WTC11 (cell line): Measurements from ENCODE around the gene UBXN10. TPM values are rescaled to one million over a fixed set of nuclear protein-coding genes. Genes with fewer than 3 reads are reported as not detected.

Source experiments
- ATAC-seq: fragments of 200-7000 bp; cut with Tn5 transposase; 2 replicates; pipeline ENCODE4 v1.10.0; 2021; ENCODE audit warnings: mild to moderate bottlenecking, moderate library complexity
- CTCF ChIA-PET: fragments of 300-600 bp; sonication (Branson Sonifier 250); formaldehyde crosslinking; loops from one replicate; lab custom pipeline; 2021; ENCODE audit warnings: antibody characterized with exemption; lab: Charles Lee
- POLR2A ChIA-PET: fragments of 350-600 bp; sonication (Branson Sonifier 250); formaldehyde crosslinking; loops from one replicate; lab custom pipeline; 2021; ENCODE audit warnings: antibody characterized with exemption; lab: Charles Lee
- DNase-seq: peaks from one replicate; pipeline ENCODE4 v3.0.0; 2021; ENCODE audit warnings: low spot score
- H3K27ac Mint-ChIP-seq: 2 replicates; pipeline ENCODE4 v1.8.0; 2021; ENCODE audit warnings: mixed read lengths
- H3K27me3 Mint-ChIP-seq: 2 replicates; pipeline ENCODE4 v1.8.0; 2021; ENCODE audit warnings: low read depth, mild to moderate bottlenecking, moderate library complexity, mixed read lengths
- H3K36me3 Mint-ChIP-seq: 2 replicates; pipeline ENCODE4 v1.8.0; 2021; ENCODE audit warnings: mixed read lengths
- H3K4me1 Mint-ChIP-seq: 2 replicates; pipeline ENCODE4 v1.8.0; 2022; ENCODE audit warnings: mixed read lengths
- H3K4me3 Mint-ChIP-seq: 2 replicates; pipeline ENCODE4 v1.8.0; 2021; ENCODE audit warnings: mild to moderate bottlenecking, moderate library complexity, mixed read lengths
- H3K9me3 Mint-ChIP-seq: 2 replicates; pipeline ENCODE4 v1.8.0; 2021; ENCODE audit warnings: mixed read lengths
- CBFB ChIP-seq: sonication (generic); formaldehyde crosslinking; IDR thresholded peaks from 2 replicates; pipeline ENCODE4 v1.8.1; 2022; ENCODE audit warnings: mild to moderate bottlenecking, low read depth, missing genetic modification reagents
- CREB1 ChIP-seq: sonication (generic); formaldehyde crosslinking; IDR thresholded peaks from 2 replicates; pipeline ENCODE4 v1.8.0; 2023; ENCODE audit warnings: mild to moderate bottlenecking, missing genetic modification reagents
- E2F4 ChIP-seq: sonication (generic); formaldehyde crosslinking; IDR thresholded peaks from 2 replicates; pipeline ENCODE4 v1.8.1; 2022; ENCODE audit warnings: low read depth, mild to moderate bottlenecking, moderate library complexity, missing genetic modification reagents, borderline replicate concordance
- EMX1 ChIP-seq: fragments of 250-450 bp; sonication (Bioruptor Pico); IDR thresholded peaks from 2 replicates; pipeline ENCODE4 v1.8.0; 2021; ENCODE audit warnings: mild to moderate bottlenecking
- ERG ChIP-seq: fragments of 250-450 bp; sonication (Bioruptor Pico); IDR thresholded peaks from 2 replicates; pipeline ENCODE4 v1.8.0; 2021; ENCODE audit warnings: mild to moderate bottlenecking
- GABPB1 ChIP-seq: sonication (generic); formaldehyde crosslinking; IDR thresholded peaks from 2 replicates; pipeline ENCODE4 v1.8.1; 2023; ENCODE audit warnings: mild to moderate bottlenecking, missing genetic modification reagents
- HMGA2 ChIP-seq: fragments of 250-450 bp; sonication (Bioruptor Pico); IDR thresholded peaks from 2 replicates; pipeline ENCODE4 v1.4.0; 2021; ENCODE audit warnings: mild to moderate bottlenecking, moderate library complexity
- IRF1 ChIP-seq: sonication (generic); formaldehyde crosslinking; IDR thresholded peaks from 2 replicates; pipeline ENCODE4 v1.8.0; 2023; ENCODE audit warnings: missing genetic modification reagents
- MYBL2 ChIP-seq: sonication (generic); formaldehyde crosslinking; IDR thresholded peaks from 2 replicates; pipeline ENCODE4 v1.8.1; 2023; ENCODE audit warnings: mild to moderate bottlenecking, moderate library complexity, missing genetic modification reagents
- NFE2L1 ChIP-seq: sonication (generic); formaldehyde crosslinking; IDR thresholded peaks from 2 replicates; pipeline ENCODE4 v1.8.1; 2023; ENCODE audit warnings: missing genetic modification reagents
- NR2C2 ChIP-seq: sonication (generic); formaldehyde crosslinking; IDR thresholded peaks from 2 replicates; pipeline ENCODE4 v1.8.0; 2022; ENCODE audit warnings: mild to moderate bottlenecking, missing genetic modification reagents
- RELA ChIP-seq: sonication (generic); formaldehyde crosslinking; IDR thresholded peaks from 2 replicates; pipeline ENCODE4 v1.8.1; 2022; ENCODE audit warnings: missing genetic modification reagents, mild to moderate bottlenecking, borderline replicate concordance
- STAT6 ChIP-seq: sonication (generic); formaldehyde crosslinking; conservative IDR thresholded peaks from 2 replicates; pipeline ENCODE4 v1.8.1; 2023; ENCODE audit warnings: mild to moderate bottlenecking, low read depth, missing genetic modification reagents, moderate library complexity
- ZNF232 ChIP-seq: sonication (generic); formaldehyde crosslinking; IDR thresholded peaks from 2 replicates; pipeline ENCODE4 v1.8.0; 2022; ENCODE audit warnings: mild to moderate bottlenecking, missing genetic modification reagents
- ZNF532 ChIP-seq: fragments of 250-450 bp; sonication (Bioruptor Pico); IDR thresholded peaks from 2 replicates; pipeline ENCODE4 v1.9.0; 2021; ENCODE audit warnings: mild to moderate bottlenecking, borderline replicate concordance
- total RNA-seq: library from RNA; stranded (reverse); gene quantifications from 3 replicates; pipeline ENCODE4 v1.2.3, GENCODE V29; 2021

Gene UBXN10
- total RNA-seq, 1 experiment from 2014 or later: 0.52 TPM

- TF ChIP-seq NFE2L1 (CRISPR knock-in tag): no peak
- no peak for TF ChIP-seq NR2C2
- TF ChIP-seq RELA (CRISPR knock-in tag): no peak
- TF ChIP-seq IRF1 (CRISPR knock-in tag): no peak
- TF ChIP-seq MYBL2 (CRISPR knock-in tag): no peak
- TF ChIP-seq ZNF532 (CRISPR knock-in tag): no peak
- no peak for TF ChIP-seq E2F4 (CRISPR knock-in tag)
- no peak for TF ChIP-seq STAT6 (CRISPR knock-in tag)
- TF ChIP-seq ERG (CRISPR knock-in tag): no peak
- TF ChIP-seq HMGA2 (CRISPR knock-in tag): no peak
- no peak for TF ChIP-seq GABPB1 (CRISPR knock-in tag)
- TF ChIP-seq ZNF232 (CRISPR knock-in tag): no peak
- no peak for TF ChIP-seq CBFB (CRISPR knock-in tag)
- no peak for TF ChIP-seq EMX1 (CRISPR knock-in tag)
- TF ChIP-seq CREB1 (CRISPR knock-in tag): no peak
- ATAC-seq (no peak), DNase-seq (no peak)
- ChIA-PET CTCF (interaction anchor here (1.3 kb wide), 1 partner anchor 167 kb away, joined by 5 read pairs; no protein-coding TSS in a partner anchor), POLR2A (no interaction called here)
- 0 out of 2 replicates have a peak, but pooled peaks cover 3% of the 10 kb centered on the region for H3K27me3 Mint-ChIP-seq
- no peaks in the 10 kb centered on the region for H3K4me1 Mint-ChIP-seq
- H3K9me3 Mint-ChIP-seq: peaks cover 11% of the 10 kb centered on the region
- H3K27ac Mint-ChIP-seq: no peak overlapping the region
- no peak overlapping the region for H3K4me3 Mint-ChIP-seq
- peaks cover 8% of the 10 kb centered on the region for H3K36me3 Mint-ChIP-seq
Observed at GRCh38 chr1:20141466-20141865, 44.4 kb upstream of the UBXN10 start.
